GM21515 (cell line): ENCODE results near the gene THBS4.
A peak's percentile ranks its signal among the peaks of the same experiment; 100 is the strongest.
"Not testable (repeated sequence)": the region's sequence is repeated elsewhere in the genome, so short reads cannot be mapped to it uniquely, and the experiment has no call there.

ENCODE experiments used
- ATAC-seq: cut with Tn5 transposase; IDR thresholded peaks from one replicate; pipeline ENCODE4 v1.9.1; 2021; ENCODE audit not compliant: unreplicated experiment

THBS4 gene

DNA sequence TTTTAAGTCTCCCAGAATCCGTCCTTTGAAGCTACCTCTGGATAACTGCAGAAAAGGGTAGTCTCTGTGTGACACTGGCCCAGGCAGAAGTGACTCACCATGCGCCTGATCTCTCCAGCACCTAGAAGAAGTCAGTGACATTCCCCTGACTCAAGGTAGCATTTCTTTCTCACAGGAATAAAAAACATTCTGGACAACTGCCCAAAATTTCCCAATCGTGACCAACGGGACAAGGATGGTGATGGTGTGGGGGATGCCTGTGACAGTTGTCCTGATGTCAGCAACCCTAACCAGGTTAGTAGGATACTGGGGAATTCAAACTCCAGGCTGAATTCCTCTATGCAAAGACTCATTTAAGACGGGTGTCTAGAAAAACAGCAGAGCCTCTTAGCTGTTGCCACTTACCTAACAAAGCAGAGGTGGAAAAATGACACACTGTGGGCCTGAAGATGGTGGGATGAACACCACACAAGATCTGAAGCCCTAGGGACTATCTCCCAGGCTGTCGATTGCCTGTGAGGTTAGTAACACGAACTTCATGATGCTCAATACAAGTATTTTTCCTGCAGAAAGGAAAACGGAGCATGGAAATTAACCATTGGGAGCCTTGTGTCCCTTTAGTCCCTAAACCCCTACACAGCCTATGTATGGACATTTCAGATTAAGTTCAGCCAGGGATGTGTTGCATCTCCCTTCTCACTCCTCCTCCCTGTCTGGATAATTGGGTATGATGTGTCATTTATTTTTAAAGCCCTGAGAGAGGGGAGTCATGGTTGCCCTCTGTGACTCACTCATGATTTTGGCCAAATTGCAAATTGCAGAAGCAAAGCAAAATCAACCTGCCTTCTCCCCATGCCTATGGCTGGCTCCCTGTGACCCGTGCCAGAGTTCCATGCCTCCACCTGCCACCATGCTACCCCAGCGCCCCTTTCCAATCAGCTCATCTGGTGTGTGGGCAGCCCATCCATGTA, 37.2 kb downstream of the THBS4 start:
- ATAC-seq, result no peak

- ATAC-seq, result no peak
Observed at GRCh38 chr5:80076131-80077050, 41.2 kb downstream of the THBS4 start.

GRCh38 chr5:80077051-80077714, 42.0 kb downstream of the THBS4 start:
- no peak for ATAC-seq

DNA sequence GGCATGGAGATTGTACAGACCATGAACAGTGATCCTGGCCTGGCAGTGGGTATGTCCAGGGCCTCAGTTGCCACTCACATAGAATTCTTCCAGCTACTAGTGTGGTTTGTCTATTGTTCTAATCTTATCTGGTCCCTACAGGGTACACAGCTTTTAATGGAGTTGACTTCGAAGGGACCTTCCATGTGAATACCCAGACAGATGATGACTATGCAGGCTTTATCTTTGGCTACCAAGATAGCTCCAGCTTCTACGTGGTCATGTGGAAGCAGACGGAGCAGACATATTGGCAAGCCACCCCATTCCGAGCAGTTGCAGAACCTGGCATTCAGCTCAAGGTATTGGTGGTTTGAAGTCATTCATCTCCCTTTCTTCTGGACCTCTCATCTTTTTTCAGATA, 43.8 kb downstream of the THBS4 start:
- no peak for ATAC-seq

DNA sequence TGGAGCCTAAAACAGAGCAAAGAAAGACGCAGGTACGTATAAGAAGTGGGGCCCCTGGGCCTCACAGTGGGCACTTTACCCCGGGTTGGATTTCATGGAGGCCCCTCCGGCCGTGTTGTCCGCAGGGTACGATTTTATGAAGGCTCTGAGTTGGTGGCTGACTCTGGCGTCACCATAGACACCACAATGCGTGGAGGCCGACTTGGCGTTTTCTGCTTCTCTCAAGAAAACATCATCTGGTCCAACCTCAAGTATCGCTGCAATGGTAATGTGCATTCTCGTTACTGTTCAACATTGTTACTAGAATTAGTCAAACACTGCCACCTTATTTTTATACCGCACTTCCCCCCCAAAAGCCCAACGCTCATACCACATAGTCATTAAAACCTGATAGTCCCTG, 47.1 kb downstream of the THBS4 start:
- no peak for ATAC-seq

DNA sequence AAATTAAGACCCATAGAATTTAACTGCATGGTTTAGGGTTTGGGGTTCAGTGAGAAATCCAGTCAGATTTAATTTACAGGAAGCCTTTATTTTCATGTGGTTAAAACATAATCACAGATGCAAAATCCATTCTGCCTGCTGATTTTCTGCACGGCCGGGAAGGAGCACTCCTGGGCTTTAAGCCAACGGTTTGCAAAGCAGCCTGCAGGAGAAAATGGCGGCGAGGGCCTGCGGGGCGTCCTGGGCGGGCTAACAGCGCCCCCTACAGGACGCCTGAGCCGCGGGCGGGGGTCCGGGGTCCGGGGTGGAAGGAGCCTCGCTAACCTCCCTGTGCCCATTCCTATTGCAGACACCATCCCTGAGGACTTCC, 47.6 kb downstream of the THBS4 start:
- ATAC-seq, result no peak

- no peak for ATAC-seq
Observed at GRCh38 chr5:80083101-80083890, 48.1 kb downstream of the THBS4 start.

GRCh38 chr5:80090884-80091166, 55.7 kb downstream of the THBS4 start:
- no peak for ATAC-seq

DNA sequence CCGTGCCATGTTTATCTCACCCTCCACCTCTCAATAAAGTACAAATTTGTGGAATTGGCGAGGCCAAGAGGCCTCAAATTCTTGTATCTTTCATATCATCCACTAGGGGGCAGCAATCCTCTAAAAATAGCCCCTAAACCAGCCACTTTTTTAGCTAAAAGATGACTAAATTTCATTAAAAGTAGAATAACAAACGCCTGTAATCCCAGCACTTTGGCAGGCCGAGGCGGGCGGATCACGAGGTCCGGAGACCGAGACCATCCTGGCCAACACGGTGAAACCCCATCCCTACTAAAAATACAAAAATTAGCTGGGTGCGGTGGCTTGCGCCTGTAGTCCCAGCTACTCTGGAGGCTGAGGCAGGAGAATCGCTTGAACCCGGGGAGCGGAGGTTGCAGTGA, 56.6 kb downstream of the THBS4 start:
- ATAC-seq, result not testable (repeated sequence)

GRCh38 chr5:80092486-80093107, 57.4 kb downstream of the THBS4 start:
- ATAC-seq, result no peak

DNA sequence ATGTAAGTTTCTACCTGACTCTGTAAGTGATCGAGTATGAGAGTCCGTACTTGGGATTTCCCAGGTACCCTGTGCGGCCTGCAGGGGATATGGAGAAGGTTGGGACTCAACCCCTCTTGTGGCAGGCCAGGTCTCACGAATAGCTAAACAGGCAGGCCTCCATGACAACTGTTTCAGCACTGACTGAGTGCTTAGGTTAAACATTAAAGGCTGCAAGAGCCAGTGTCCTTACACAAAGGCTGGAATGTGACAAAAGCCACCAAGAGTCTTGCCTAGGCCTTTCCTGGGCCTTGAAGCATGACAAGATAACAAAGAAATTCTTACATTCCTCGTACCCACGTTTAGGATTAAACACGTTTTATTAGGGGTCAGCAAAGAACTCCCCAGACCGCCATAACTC, 58.6 kb downstream of the THBS4 start:
- ATAC-seq, result no peak

- no peak for ATAC-seq
Observed at GRCh38 chr5:80094236-80094738, 59.1 kb downstream of the THBS4 start.

GRCh38 chr5:80097451-80097850, 62.3 kb downstream of the THBS4 start:
- ATAC-seq, result no peak

GRCh38 chr5:80101993-80102392, 66.8 kb downstream of the THBS4 start:
- ATAC-seq, result no peak

GRCh38 chr5:80103371-80103770, 68.2 kb downstream of the THBS4 start:
- no peak for ATAC-seq

DNA sequence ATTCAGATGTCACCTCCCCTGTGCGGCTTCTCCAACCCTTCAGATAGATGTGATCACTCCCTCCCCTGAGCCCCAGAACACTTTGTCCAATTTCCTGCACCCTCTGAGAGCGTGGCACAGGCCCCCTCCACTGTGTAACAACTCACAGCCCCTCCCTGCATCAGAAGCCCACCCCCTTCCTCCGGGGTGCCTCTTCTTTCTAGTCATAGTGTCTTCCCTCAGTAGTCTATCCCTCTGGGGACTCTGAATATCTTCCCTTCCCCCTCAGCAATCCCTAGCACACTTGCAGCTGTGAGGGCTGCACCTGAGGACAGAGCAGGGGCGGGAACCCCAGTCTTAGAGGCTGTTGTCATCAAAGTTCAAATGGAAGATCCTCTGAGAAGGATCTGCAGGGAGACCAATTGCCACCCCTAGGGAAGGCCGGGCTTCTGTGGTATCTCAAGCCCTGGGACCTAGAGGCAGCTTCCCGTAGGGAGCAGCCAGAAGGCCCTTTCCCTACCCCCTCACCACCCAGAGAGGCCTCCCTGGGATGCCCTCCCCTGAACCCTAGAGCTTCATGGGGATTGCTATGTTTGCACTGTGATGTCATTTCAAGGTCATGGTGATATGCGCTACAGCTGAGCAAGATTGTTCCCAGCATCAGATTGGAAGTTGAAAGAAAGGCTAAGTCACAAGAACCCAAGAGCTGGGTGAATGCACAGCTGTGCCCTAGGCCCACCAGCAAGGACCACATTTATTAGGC, 70.7 kb downstream of the THBS4 start:
- ATAC-seq, result no peak

DNA sequence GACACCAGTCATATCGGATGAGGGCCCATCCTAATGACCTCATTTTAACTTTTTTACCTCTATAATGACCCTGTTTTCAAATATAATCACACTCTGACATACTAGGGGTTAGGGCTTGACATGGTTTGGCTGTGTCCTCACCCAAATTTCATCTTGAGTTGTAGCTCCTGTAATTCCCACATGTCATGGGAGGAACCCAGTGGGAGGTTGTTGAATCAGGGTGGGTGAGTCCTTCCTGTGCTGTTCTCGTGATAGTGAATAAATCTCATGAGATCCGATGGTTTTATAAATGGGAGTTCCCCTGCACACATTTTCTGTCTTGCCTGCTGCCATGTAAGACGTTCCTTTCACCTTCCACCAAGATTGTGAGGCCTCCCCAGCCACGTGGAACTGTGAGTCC, 71.8 kb downstream of the THBS4 start:
- ATAC-seq, result no peak

GRCh38 chr5:80109646-80110478, 74.7 kb downstream of the THBS4 start:
- peak; percentile 78 for ATAC-seq
